T47D (cell line): Measurements from ENCODE around the gene DNAJC15.

Experiments used
- DNase-seq, 2 experiments: peaks; one replicate each; pipeline versions ENCODE4 v3.0.0 to v3.0.0-alpha.2; 2011 to 2012; ENCODE audit warnings: low read depth in 1 of 2, low spot score in 1 of 2
- JUND ChIP-seq: IDR thresholded peaks from 2 replicates; pipeline ENCODE4 v1.6.1; 2012; ENCODE audit warnings: low read depth
- in situ Hi-C: cut with HindIII; loops from 2 replicates; pipeline ENCODE4 v1.10.0; 2016; ENCODE audit warnings: low sequenced_read_pairs, low pct_unique_long_range_greater_than_20kb

Gene DNAJC15

GRCh38 chr13:42992764-42993122 is 30.6 kb upstream of the DNAJC15 start:
- DNase-seq = no peak
- in situ Hi-C loops = no loop called here
- TF ChIP-seq JUND = no peak

DNA sequence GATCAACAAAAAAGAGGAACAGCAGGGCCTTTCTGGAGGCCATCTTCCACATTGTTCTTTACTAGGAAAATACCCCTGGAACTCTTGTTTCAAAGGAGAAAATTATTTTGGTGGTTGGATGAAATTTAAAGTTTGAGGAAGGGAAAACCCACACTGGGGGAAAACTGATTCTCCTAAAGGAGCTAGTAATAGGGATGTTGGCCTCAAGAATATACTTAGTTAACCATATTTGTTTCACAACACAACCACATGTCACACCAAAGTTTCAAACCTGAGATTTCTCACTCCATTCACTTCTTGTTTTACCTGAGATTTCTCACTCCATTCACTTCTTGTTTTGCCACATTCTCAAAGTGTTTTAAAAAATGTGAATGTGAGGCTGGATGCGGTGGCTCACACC is 28.5 kb upstream of the DNAJC15 start:
- DNase-seq = no peak
- in situ Hi-C loops = no loop called here
- no peak for TF ChIP-seq JUND

GRCh38 chr13:42996584-42996983 is 26.8 kb upstream of the DNAJC15 start:
- in situ Hi-C loops = no loop called here
- no peak for DNase-seq

DNA sequence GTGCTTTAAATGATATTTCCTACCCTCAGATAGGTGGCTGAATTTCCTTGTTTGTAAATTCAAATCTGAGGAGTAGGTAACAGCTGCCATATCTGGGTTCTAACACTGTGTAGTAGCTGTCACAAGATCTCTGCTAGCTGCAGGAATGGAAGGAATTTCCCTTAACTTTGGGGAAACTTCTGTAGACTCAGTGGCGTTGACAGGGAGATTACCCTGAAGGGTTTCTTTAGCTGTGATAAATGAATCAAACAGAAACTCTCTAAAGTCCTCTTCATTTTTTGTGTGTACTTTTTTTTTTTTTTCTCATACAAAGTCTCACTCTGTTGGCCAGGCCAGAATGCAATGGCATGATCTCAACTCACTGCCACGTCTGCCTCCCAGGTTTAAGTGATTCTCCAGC is 26.0 kb upstream of the DNAJC15 start:
- no peak for TF ChIP-seq JUND
- no peak for DNase-seq
- in situ Hi-C loops = no loop called here

More at GRCh38 chr13:42996584-42996983, 26.8 kb upstream of the DNAJC15 start:
- no peak for TF ChIP-seq JUND

GRCh38 chr13:42999491-42999890 is 23.9 kb upstream of the DNAJC15 start:
- DNase-seq = no peak
- in situ Hi-C loops = no loop called here
- no peak for TF ChIP-seq JUND

GRCh38 chr13:43000676-43001075 is 22.7 kb upstream of the DNAJC15 start:
- no peak for TF ChIP-seq JUND
- DNase-seq = no peak
- in situ Hi-C loops = no loop called here

DNA sequence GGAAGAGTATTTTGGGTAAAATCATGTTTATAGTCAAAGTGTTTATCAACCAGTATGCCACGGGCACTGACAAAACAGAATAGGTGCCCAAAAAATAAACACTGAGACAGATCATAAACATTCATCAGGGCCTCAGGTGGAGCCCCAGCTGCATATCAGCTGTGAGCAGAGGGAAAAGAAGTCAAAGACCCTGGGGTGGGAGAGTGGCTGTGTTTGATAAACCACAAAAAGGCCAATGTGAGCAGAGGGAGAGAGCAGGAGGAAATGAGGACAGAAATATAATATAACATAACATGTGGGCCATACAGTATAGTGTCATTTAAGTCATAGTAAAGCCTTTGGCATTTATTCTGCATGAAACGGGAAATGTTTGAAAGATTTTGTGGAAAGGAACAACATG is 21.4 kb upstream of the DNAJC15 start:
- no peak for TF ChIP-seq JUND
- in situ Hi-C loops = no loop called here
- no peak for DNase-seq

DNA sequence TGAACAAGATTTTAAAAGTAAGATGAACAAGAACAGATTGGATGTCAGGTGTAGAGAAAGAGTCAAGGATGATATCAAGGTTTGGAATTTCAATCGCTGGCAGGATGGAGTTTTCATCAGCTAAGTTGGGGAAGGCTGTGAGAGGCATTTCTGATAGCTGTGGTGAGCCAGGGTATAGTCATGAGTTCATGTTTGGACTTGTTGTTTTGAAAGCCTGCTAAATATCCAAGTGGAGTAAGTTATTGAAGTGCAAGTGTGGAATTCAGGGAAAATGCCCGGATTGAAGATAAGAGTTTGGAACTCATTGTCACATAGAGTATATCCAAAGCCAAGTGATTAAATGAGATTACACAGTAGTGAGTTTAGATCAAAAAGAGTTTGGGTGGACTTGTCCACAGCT is 20.4 kb upstream of the DNAJC15 start:
- no peak for TF ChIP-seq JUND
- in situ Hi-C loops = no loop called here
- no peak for DNase-seq

GRCh38 chr13:43003729-43004128 is 19.7 kb upstream of the DNAJC15 start:
- no peak for TF ChIP-seq JUND
- in situ Hi-C loops = no loop called here
- DNase-seq = no peak

DNA sequence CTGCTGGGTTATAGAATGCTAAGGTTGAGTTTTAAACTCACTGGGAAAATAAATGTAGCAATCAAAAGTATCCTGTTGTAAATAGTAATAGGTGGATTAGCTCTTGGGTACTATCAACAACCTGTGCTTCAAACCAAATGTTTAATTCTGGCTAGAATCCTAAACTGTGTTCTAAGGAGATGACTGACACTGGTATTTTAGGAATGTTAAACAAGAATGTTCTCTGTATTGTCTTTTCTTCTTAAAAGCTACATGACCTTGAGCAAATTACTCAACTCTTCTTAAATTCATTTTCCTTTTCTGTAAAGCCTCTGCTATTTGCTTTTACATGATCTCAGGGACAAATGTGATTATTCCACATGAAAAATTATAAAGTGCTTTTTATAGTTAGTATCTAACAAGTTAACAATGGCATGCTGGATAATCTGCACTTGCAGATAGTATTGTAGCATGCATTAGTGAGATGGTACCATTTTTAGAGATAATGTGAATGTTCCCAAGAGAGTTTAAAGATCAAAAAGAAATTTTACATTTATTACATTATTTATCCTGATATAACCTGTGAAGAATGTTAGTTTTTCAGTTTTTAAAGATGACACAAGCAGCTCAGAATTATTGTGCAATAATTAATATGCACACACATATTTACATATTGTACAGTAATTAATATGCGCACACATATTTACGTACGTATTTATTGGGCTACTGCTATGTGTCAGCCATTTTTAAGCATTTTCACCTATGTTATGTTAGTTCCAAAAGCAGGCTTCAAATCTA is 17.7 kb upstream of the DNAJC15 start:
- in situ Hi-C loops = no loop called here
- no peak for DNase-seq
- no peak for TF ChIP-seq JUND

DNA sequence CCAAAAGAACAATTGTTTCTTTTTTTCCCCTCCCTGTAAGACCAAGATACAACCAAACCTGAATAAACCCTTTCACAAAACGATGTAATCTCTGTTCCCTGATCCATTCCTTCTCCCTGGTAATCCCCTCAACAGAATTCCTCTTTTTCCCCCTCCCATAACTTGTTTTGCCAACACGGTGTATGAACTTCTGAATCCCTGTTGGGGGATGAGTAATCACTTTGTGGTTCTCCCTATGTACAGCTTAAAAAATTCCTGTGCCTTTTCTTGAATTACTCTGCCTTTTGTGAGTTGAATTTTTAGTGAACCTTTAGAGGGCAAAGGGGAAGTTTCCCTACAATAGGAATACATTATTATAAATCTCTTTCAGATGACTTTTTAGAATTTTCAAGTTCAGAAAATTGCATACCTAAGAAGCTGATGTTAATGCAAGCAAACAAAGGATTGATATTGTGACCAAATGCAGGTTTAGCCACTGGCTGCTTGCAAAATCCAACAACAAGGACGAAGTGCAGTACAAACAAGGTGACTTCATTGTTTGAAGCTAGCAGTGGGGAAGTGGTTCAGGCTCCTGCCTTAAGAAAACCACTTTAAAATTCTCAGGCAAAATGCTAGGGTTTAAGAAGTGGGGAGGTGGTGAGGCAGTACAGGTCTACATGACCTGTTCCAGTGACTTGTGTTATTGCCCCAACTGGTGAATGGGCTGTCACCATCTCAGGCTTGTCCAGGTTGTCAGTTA is 16.3 kb upstream of the DNAJC15 start:
- in situ Hi-C loops = no loop called here
- DNase-seq = no peak
- no peak for TF ChIP-seq JUND

DNA sequence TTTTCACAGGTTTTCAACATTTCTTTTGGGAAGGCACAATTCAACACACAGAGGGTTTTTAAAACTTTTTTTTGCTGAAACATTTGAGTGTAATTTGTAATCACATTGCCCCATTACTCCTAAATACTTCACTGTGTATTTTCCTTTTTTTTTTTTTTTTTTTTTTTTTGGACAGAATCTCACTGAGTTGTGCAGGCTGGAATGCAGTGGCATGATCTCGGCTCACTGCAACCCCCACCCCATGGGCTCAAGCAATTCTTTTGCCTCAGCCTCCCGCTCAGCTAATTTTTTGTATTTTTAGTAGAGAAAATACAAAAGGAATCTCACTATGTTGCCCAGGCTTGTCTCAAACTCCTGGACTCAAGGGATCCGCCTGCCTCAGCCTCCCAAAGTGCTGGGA is 14.8 kb upstream of the DNAJC15 start:
- TF ChIP-seq JUND = no peak
- DNase-seq = no peak
- in situ Hi-C loops = no loop called here

- no peak for DNase-seq
- in situ Hi-C loops = no loop called here
- no peak for TF ChIP-seq JUND
Observed at GRCh38 chr13:43009506-43009905, 13.9 kb upstream of the DNAJC15 start.
